Stimulated activated naive CD8-positive, alpha-beta T cell treated with anti-CD3 and anti-CD28 coated beads, Interleukin-15, Interleukin-2, amounts not matched to agents 100 U/mL and 50 U/mL, for 24 hours (primary cell): ENCODE measurements around the gene FOXE1.

Experiments
- ATAC-seq: fragments of 150-1000 bp; cut with Tn5 transposase; one replicate; pipeline ENCODE4 v1.10.0; 2021
- DNase-seq: peaks from one replicate; pipeline ENCODE4 v3.0.0; 2021

FOXE1 gene

DNA sequence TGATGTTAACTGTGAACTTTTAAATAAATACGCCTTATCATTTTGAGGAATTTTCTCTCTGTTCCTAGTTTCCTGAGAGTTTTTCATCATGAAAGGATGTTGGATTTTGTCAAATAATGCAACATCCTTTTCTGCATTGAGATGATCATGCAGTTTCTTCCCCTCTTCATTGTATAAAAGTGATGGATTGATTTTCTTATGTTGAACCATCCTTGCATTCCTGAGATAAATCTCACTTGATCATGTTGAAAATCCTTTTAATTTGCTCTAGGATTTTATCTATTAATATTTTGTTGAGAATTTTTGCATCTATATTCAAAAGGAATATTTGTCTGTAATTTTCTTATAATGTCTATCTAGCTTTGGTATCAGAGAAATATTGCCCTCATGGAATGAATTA lies 13.3 kb downstream of the FOXE1 start:
- ATAC-seq, result no peak
- no peak for DNase-seq

DNA sequence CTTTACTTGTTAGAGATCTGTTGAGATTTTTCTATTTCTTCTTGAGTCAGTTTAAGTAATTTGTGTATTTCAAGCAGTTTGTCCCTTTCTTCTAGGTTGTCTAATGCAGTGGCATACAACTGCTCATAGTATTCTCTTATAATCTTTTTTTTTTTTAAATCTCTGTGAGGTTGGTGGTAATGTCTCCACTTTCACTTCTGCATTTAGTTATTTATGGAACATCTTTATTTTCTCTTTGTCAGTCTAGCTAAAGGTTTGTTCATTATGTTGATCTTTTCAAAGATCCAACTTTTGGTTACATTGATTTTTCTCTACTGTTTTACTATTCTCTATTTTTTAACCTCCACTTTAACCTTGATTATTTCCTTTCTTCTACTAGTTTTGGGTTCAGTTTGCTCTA lies 13.8 kb downstream of the FOXE1 start:
- no peak for DNase-seq

DNA sequence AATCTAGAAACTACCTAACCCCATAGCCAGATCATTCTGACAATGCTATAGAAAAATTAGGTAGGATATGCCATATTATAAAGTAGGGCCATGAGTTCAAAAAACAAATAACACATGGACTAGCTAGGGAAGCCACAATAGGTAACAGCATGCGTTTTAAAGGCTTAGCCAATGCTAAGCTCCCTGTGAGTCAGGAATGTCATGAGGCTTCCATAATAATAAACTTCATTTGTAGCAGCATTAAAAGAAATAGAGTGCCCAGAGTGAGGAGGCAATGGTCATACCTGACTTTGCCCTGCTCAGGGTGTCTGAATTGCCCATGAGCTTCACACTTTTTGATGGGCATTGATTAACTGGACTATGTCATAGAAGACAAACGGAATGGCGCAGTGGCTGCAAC lies 15.8 kb downstream of the FOXE1 start:
- ATAC-seq (no peak), DNase-seq (no peak)

More for the DNA sequence above, 13.8 kb downstream of the FOXE1 start:
- ATAC-seq, result no peak

DNA sequence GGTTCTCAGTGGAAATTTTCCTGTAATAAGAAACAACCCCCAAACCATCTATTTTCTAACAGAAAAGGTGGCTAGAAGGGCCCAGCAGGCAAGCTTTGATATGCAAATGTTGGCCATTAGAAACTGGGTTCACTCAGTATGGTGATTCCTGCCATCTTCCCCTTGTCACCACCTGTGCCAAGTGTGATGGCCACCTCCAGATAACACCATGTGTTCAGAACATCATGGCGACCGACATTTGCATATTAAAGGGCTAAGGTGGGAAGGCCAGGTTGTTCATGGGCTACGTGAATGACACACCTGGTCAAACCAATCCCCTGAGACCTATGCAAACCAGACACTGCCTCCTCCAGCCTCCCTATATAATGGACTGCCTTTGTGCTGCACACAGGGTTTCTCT lies 20.4 kb downstream of the FOXE1 start:
- ATAC-seq (no peak), DNase-seq (no peak)

DNA sequence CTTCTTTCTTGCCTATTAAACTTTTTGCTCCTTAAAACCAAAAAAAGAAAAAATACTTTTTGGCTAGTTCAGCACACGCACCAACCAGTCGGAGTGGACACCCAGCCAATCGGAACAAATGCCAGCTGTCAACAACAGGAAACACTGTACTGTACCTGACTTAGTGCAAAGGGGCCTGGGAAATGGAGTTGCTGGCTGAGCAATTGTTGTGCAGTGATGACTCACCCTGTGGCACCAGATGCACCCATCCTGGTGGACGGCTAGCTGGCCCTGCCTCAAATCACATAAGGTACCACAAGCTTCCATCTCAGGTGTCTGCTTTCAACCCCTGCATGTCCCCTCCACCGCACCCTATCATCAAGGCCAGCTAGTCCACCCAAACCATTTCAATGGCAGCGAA lies 20.9 kb downstream of the FOXE1 start:
- DNase-seq (no peak), ATAC-seq (no peak)

DNA sequence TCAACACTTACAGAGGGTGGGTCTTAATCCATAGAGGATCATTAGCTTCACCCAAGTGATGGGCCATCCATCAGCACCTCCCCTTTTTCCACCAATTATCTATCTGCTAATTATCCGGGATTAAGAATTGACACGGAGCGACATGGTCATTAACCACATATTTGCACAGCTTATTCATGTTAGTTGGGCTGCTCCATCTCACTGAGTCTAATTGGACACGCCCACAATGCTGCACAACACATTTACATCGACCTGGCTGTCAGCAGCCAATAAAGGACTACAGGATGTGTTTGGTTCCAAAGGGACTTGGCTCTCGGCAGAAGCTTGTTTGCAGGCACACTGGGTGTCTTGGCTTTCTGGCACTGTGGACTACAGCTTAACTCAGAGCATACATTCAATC lies 21.6 kb downstream of the FOXE1 start:
- DNase-seq, result no peak
- ATAC-seq, result no peak

DNA sequence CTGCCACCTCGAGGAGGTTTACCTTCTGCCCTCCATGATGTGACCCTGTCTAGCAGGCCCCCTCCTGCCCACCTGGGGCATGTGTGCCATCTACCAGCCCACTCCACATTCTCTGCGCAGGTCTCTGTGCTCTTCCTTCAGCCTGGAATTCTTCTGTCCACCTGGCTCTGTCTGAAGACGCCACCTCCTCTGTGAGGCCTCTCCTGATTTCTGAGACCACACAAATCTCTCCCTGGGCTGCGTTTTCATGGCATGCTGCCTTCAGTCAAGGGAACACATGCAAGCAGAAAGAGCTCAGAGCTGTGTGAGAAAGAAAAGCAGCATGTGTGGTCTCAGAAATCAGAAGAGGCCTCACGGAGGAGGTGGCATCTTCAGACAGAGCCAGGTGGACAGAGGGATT lies 22.1 kb downstream of the FOXE1 start:
- ATAC-seq (no peak), DNase-seq (no peak)

DNA sequence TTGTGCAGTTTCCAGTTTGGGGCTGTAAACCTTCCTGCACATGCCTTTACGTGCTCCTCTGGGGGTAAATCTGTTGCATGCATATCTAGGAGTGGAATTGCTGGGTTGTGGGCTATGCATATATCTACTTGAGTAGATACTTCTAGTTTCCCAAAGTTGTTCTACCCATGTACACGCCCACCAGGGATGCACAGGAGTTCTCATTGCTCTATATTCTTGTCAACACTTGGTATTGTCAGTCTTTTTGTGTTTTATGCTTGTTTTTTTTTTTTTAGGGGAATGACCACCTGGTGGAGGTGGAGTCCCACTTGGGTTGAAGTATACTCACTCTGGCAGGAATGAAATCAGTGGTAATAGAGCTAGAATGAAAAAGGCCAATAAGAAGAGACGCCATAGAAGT lies 23.0 kb downstream of the FOXE1 start:
- ATAC-seq (no peak), DNase-seq (no peak)

DNA sequence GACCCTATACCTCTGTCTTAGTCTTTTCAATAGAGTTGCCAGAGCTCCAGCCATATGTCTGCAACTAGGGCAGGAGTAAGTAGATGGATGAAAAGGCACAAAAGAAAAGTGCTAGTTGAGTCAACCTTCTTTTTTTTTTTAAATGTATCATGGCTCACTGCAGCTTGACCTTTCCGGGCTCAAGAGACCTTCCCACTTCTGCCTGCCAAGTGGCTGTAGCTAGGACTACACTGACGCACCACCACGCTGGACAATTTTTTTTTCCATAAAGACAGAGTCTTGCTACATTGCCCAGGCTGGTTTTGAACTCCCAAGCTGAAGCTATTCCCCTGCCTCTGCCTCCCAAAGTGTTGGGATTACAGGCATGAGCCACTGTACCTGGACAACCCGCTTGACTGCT lies 27.3 kb downstream of the FOXE1 start:
- ATAC-seq (no peak), DNase-seq (no peak)

DNA sequence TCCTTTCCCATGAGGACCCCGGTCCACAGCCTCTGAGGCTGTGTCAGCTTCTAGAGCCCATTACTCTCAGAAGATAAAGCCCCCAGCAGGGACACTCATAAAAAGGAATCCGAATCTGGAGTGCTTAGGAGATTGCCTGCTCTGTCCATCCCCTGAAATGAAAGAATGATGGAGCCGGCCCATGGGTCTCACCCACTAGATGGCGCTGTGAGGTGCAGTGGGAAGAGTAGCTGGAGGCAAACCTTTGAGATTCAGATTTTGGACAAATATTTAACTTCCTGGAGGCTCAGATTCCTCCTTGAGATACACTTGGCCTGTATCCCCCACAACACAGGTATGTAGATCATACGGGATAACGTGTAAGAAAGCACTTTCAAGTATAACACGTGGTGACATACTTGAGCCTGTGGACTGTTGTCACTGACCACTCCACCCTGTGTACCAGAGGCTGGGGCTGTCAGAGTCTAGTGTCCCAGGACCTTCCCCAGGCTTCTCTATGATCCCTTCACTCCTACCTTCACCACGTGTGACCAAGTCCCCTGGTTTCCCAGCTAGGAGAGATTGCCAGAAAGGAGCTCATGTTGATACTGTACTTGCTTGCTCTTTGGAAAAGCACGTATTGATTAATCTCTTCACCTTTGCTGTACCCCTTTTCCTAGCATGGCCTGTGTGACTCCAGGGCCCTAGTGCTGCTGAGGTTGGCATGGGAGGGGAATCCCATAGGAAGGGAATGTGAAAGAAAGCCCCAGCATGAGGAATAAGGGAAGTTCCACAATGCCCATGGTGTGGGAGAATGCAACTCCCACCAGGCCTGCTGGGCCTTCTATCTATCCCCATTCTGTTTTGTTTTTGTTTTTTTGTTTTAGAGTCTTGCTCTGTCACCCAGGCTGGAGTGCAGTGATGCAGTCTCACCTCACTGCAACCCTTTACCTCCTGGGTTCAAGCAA lies 37.2 kb downstream of the FOXE1 start:
- peak; percentile 79 for DNase-seq

DNA sequence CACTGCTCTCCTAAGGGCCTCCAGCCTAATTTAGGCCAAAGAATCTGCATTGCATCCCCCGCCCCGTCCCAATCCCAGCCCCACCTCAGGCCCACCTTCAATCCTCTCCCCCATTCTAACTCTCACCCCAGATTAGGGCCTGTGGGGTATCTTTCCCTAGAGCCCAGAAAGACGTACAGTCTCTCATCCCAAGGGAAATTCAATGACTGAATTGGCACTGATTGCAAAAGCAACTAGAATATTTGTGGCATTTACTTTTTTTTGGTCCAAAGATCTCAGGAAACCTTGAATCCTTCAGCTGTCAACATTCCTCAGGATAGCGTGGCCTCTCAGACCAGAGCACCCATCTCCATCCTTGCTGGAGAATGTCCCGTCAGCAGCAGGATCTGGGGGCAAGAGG lies 38.7 kb downstream of the FOXE1 start:
- no peak for DNase-seq
- no peak for ATAC-seq

More for the DNA sequence above, 37.2 kb downstream of the FOXE1 start:
- ATAC-seq, result peak; percentile 40

DNA sequence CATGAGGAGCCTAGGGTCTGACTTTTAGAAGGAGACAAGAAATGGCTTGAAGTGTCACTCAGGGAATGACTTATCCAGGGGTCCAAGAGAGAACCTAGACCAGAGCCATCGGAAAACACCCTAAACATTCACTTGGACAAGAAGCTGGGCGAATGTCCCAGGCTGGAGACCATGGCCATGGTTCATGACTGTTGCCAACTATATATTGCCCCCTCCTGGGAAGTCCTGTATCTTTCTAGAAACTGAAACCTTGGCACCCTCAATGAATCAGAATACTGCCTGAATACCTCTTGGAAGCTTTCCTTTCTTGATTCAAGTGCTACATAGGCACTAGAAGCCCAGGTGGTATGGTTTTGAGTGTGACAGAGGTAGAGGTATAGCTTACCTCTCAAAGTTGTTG lies 39.4 kb downstream of the FOXE1 start:
- ATAC-seq (no peak), DNase-seq (no peak)

DNA sequence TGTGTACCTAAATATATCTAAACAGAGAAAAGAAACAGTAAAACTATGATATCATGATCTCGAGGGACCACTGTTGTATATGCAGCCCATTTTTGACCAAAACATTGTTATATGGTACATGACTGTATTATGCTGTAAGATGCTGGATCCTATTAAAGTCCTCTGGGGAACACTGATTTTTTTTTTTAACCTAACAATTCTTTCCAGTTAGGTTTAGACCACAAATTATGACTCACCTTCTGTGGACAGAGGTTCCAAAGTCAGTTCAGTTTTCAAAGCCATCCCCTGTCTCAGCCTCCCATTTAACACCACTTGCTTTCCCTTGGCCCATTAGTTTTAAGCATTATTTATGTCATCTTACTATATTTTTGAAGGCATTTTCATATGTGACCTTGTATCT lies 42.2 kb downstream of the FOXE1 start:
- ATAC-seq, result no peak
- no peak for DNase-seq

DNA sequence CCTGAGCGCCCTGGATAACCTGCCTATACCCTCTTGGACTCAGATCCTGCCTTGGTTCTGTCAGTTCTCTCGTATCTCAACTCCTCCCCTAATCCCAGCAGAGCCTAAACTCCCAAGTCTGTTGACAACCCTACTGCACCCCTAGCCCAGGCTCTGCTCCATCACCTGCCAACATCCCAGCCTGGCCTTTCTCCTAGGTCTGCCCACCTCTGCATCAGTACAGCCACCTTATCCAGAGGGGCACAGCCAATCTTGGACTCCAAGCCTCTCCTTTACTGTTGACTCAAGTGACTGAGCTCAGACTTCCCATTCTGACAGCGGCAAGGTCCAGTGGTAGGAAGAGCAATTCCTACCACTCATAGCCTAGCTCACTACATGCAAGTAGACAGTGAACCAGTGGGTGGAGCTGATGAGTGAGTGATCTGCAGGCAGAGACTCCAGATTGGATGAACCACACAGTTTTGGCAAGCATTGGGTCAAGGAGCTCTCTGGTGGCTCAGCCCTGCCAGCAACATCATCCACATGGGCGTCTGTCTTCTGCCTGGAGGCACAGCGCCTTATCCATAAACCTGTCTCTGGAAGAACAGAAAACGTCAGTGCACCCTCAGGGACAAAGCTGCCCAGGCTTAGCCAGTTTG lies 42.8 kb downstream of the FOXE1 start:
- ATAC-seq (peak; percentile 43), DNase-seq (no peak)

DNA sequence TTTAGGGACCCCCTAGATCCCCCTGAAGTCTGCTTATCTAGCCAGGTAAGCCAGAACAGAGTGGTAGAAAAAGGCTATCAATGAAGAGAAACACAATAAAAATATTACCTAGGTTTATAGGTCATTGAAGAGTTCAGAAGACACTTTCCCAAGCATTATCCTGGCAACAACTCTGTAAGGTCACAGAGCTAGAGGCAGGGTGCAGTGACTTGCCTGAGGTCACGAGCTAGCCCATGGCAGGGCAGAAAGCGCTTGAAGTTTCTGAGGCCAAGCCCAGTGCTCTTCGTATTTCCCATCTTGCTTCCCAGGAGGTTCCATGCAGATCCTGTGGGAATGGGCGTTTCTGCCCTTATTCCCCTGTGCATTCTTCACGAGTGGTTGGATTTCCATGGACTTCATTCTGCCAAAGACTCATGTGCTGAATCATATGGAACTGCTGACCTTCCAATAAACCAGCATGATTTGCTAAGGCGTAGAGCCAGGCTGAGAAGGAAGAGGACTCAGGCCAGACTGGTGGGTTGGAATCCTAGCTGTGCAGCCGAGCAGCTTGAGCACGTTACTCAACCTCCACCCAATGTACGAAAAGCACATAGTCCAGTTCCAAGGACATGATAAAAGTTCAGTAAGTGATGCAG lies 47.2 kb downstream of the FOXE1 start:
- DNase-seq, result no peak
- no peak for ATAC-seq

DNA sequence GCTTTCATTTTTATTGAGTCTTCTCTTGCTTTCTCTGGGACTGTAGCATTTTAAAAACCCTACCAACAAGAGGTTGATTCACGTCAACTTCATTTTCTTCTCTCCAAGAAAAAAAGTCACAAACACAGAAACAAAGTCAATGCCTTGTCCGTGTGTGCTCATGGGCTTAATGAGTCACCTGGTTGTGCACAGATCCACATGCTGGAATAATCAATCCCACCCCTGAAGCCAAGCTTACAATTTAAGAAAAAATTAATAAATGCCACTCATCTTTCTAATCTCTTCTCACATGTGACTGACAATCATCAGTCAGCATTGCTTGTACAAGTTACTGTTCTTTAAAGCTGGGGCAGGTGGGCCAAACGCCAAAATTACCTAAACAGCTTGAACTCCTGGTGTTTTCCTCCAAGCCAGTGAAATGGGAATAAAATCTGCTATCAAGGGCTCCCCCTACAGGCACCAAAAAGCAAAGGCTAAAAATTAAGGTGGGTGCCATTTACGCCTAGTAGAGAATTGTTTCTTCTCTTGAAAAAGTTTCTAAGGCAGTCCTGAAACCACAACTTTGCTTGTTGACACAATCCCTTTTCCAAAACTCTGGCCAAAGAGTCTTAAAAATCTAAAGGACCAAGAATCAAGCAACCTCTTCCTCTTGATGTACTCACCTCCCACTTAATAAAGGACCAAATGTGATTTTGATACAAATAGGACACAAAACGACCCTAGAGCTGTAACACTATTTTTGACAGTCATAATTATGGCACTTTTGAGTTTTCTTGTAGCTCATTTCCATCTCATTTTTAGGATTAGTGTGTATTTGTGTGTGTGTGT lies 47.9 kb downstream of the FOXE1 start:
- DNase-seq (no peak), ATAC-seq (no peak)

DNA sequence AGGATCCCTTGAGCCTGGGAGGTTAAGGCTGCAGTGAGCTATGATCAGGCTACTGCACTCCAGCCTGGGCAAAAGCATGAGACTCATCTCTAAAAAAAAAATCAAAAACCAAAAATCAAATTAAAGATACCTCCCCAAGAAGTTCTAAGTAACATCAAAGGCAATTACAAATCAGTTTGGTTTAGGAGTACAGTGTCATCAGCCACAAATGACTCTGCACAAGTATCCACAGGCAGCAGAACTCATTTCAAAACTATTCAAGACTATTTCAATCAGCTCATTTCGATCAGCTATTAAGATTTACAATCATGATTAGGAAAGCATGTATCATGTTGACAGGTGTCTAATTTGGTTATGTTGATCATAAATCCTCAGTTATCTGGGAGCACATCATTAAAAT lies 50.2 kb downstream of the FOXE1 start:
- ATAC-seq, result peak; percentile 21
- DNase-seq, result no peak

DNA sequence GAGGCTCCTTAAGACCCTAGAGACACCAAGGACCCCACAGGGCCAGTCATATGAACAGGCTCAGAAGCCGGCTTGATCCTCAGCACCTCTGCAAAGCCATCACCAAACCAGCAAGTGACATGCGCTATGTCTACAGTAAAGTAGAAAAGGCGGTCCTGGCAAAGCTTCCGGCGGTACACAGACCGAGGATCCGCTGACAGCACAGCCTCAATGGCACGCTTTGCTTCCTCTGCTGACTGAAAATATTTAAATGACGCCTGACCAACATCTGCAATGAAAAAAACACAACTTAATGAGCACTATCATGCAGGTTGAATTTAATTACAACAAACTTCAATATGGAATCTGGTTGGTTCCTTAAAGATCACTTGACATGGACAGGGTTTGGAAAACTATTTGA lies 51.7 kb downstream of the FOXE1 start:
- DNase-seq, result peak; percentile 32
- ATAC-seq, result peak; percentile 62

DNA sequence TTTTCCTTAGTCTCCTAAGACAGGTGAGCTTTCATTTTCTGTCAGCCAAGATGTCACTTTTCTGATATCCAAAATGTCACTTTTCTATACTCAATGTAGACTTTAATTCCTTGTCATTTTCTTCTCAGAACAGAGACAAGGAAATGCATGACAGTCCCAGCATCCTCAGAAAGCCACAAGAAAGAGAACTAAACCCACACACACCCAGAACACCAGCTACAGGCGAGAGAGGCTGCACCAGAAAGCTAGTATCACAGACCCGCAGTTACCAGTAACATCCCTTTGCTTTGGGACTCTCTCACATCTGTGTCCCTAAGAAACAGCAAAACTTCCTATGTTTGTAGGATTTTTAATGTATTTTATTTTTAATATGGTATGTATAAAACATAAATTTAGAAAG lies 52.2 kb downstream of the FOXE1 start:
- ATAC-seq (peak; percentile 81), DNase-seq (no peak)
